ENCODE results near the gene NINJ1.
A peak's percentile ranks its signal among the peaks of the same experiment; 100 is the strongest.

NINJ1 gene

DNA sequence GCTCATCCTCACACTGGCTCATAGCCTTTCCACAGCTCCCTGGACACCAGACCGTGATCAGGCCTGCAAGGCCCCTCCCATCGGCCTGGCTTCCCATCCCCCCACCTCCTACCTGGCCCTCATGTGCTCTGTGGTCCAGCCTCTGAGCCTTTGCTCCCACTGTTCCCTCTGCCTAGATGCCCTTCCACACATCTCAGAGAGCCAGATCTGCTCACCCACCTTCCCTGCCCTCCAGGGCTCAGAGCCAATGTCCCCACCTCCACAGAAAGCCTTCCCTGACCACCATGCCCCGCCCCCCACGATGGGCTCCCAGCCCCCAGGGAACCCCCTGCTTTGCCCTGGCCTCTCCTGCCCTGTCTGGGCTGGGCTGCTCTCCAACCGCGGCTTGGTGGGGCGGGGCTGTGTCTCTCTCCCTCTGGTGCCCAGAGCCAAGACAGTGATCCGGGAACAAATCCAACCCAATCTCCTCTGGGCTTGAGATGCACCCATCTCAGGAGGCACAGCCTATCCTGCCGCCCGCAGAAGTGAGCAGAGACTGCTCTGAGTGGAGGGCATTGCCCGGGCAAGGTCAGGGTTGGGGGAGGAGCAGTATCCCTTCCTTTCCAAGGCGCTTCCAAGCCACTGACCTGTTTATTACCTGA, 1.6 kb downstream of the NINJ1 start:
- DNase-seq, result no peak

DNA sequence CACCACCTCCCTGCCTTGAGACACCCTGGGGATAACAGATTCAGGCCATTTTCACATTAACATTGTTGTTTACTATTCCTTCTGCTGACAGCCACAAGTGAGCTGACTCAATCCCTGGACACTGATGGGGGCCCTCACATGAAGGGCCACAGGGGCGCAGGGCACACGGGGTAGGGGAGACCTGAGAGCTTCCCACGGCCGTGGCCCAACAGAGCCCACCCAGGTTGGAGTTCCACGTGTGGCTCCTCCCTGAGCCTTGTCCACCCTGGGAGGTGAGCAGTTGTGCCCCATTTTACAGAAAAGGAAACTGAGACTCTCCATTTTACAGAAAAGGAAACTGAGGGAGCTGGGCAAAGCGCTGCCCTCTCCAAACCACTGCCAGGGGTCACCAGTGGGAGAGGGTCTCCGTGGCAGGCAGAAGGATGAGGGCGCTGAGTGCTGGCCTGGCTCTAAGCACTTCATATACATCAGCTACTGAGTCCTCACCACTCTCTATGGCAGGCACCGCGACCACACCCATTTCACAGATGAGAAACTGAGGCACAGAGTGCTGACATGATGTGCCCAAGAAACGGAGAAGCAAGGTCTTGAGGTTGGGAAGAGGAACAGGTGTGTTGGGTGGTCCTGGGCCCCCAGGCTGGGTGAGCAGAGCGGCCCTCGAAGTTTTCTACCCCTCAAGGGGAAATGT, 2.3 kb downstream of the NINJ1 start:
- no peak for DNase-seq

DNA sequence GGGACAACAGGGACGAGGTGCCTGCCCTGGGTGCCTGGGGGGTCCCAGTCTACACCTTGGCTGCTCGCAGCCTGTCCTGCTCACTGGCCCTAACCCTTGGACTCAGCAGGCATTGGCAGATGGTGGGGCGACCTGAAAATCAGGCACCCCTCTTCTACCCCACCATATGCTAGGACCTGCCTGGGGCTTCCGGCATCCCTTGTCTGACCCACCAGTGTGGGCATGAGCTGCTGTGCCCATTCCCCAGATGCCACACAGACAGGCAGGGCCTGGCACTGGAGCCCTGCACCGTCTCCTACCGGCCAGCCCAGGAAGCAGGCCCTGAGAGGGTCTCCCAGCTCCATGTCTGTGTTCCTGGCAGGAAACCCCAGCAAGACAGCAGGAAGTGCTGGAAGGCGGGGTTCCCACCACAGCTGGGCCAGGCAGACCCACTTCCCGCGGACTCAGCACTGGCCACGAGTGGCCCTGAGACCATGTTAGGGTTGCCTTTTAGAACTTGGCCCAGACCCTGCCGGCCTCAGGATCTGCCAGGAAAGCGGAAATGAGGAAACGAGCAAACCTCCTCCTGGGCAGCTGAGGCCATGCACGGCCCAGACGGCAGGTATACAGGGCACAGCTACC, 3.1 kb downstream of the NINJ1 start:
- no peak for DNase-seq

DNA sequence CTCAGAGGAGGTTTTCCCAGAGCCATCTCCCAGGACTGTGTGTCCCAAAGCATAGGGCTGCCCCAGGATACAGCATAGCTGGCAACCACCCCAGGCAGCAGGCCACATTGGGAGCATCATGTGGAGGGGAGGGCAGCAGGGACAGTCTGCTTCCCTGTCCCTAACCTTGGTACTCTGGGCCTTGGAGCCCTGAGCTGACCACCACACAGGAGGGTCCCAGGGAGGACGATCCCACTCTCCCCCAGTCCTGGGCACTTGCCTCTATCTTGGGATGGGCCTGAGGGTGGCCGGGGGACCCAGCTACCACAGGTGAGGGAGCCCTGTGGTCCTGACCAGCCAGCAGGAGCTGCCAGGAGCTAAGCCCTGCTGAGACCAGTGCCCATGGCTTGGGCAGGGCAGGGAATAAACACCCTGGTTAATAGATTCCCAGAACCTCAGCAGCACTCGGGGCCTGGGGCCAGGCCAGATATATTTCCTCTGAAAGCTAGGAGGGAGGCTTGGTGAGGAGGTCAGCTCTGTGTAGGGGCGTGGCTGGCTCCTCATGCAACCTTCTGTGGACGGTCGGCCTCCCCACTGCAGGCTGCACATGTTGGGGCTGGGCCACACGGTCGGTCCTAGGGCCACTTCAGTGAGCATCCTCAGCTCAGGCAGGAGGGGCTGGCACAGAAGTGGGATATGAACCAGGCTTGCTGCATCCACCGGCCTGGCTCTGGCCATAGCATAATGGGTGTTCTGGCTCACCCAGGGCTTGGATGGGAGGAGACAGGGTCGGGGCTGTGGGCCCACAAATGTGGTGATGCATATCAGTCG, 4.2 kb downstream of the NINJ1 start:
- DNase-seq, result no peak

DNA sequence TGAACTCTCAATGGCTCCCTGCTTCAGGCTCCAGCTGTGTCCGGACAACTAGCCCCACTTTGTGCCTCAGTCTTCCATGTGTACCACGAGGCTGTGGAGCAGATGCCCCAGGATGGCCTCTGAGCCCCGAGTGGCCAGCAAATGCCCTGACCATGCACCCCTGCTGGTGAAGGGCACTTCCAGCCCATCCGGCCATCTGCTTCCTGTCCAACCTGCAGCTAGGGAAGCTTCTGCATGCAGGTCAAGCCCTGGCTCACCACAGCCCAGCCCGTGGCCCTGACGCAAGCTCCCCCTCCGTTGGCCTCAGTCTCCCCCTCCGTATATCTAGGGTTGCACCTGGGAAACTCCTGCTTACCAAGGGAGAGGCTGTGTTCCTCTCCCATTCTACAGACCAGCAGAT, 4.8 kb downstream of the NINJ1 start:
- DNase-seq, result no peak

DNA sequence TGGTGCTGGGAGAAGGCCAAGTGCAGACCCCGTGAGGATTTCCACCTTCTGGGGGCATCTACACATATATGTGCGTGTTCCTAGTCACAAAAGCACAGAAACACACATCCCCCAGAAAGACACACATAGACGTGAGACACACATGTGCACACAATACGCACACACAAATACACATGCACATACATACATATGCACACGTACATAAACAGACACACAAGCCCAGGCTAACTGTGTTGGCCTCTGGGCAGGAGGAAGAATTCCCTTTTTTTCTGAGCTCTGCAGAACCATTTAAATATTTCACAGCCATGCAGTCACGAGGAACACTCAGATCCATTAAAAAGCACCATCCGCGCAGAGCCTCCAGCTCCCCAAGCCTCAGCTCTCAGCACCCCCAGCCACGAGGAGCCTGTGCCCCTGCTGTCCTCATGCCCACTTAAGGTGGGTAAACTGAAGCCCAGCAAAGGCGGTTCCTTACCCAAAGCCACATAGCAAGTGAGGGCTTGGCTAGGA, 5.3 kb downstream of the NINJ1 start:
- DNase-seq, result no peak

DNA sequence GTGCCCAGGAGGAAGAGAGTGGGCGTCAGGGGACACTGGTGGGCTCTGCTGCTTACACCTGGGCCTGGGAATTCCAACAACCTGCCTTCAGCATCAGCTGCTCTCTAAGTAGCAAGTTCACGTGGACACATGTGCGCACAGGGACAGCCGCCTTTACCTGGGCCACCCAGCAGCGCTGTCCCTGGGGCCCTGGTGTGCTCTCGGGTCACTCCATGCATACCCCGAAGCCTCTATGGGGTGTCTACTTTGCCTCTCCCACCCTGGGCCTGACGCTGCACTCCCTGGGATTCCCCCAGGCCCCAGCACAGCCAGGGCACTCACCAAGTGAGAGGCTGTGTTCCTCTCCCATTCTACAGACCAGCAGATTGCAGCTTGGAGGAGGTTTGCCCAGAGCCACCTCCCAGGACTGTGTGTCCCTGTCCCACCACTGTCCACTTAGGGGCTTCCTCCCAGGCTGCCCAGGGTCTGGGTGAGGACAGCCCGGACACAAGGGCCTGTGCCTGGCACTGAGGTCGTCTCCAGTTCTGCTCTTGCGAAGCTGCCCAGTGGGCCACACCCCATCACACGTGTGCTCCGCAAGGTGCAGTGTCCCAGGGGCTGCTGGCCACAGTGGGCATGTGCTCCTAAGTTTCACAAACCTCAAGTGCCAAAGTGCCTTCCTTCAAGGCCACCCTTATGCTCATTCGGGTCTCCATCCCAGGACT, 5.9 kb downstream of the NINJ1 start:
- no peak for DNase-seq

- no peak for DNase-seq
Observed at GRCh38 chr9:93127395-93127911, 6.6 kb downstream of the NINJ1 start.

DNA sequence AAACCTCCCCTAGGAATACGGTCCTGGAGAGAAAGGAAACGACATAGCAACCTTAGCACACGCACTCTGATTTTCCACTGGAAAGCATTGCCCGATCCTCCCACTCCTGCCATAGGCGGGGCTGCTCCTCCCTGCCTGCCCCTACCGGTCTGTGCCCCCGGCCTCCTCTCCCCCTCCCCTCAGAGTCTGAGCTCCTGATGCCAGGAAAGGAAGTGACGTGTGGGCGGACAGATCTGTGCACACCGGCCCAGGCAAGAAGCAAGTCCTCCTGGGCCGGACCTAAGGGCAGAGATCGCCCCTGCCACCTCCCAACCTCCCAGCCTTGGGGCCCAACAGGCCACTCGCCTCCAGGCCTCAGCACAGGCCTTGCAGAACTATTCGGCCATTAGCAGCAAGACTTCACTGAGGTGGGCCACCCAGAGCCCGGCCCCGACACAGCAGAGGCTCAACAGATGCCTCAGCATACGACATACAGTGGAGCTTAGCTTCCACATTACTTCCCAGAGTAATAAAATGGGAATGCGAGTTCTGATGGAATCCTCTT, 7.2 kb downstream of the NINJ1 start:
- peak in 1 of 2 experiments; percentile 34 for DNase-seq

GRCh38 chr9:93126151-93126781, 7.8 kb downstream of the NINJ1 start:
- no peak for DNase-seq

DNA sequence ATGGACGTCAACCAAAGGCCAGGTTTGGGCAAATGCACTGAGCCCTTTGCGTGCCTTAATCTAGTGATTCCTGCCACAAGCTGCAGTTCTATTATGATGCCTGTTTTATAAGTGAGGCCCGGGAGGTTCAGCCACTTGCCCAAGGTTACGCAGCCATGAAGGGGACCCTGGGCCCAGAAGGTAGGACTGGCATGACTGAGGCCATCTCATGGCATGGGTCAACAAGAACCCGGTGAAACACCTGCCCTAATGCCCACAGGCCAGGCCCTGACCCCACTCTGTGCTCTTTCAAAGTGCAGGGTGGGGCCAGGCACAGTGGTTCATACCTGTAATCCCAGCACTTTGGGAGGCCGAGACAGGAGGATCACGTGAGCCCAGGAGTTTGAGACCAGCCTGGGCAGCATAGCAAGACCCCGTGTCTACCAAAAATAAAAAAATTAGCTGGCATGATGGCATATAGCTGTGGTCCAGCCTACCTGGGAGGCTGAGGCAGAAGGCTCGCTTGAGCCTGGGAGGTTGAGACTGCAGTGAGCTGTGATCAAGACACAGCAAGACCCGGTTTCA, 8.6 kb downstream of the NINJ1 start:
- no peak for DNase-seq

DNA sequence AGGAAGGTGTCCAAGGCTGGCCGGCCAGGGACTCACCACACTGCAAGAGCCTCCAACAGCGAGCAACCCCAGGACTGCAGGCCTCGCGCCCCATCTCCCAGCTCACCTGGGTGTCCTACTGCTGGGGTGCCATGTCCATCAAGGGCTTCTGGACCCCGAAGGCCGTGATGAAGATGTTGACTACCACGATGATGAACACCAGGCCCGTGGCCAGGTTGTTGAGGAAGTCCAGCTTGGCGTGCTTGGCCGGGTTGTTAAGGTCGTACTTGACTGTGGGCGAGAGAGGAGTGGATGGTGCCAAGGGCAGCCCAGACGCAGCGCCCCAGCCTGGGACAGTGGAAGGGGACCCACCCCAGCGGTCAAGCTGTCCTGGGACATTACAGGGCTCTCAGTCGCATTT, 9.3 kb downstream of the NINJ1 start:
- DNase-seq, result no peak

- no peak for DNase-seq
Observed at GRCh38 chr9:93123561-93124283, 10.3 kb downstream of the NINJ1 start.

DNA sequence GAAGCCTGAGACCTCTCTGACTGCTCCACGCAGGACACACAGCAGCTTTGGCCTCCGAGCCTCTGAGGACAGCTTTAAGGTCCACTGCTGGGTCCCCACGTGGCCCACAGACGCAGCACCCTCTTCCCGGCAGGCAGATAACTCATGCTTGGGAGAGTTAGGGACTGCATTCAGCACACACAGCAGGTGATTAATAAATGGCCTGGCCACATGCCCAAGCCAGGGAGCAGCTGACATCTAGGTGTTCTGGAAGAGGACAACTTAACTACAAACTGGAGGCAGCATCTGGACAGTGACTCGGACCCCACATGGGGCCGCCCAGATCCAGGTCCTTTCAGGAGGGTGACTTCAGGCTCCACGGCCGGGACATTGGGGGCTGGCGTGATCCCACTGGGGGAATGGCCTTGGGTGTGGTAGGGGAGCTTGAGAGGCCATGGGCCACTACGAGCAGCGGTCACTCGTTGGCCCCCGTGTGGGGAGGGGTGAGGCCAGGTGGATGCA, 11.3 kb downstream of the NINJ1 start:
- no peak for DNase-seq

GRCh38 chr9:93121316-93122241, 12.5 kb downstream of the NINJ1 start:
- DNase-seq, result no peak

- no peak for DNase-seq
Observed at GRCh38 chr9:93120846-93121315, 13.2 kb downstream of the NINJ1 start.

- DNase-seq, result peak in 1 of 2 experiments; percentile 45
Observed at GRCh38 chr9:93119953-93120845, 13.9 kb downstream of the NINJ1 start.

DNA sequence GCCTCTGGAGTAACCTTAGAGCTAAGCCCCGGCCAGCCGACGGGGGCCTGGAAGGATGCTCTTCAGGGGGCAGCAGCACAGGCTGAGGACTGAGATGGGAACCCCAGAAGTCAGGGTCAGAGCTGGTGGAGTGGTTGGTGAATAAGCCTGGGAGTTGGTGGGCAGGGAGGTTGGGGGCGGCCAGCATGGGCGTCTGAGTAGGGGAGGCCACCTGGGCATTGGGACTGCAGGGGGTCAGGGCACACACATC, 14.4 kb downstream of the NINJ1 start:
- DNase-seq, result no peak
